ENCODE measurements around the gene ATXN7L3. TPM values are rescaled to one million over a fixed set of nuclear protein-coding genes. Genes with fewer than 3 reads are reported as not detected.

The ATXN7L3 gene
- total and polyA plus RNA-seq, 12 donors: 23.7 to 40.6 (median 30.7) TPM

- Histone ChIP-seq H3K36me3 (peaks cover 0 to 35% (median 29%) of the 10 kb centered on the region in 9 donors), H3K4me1 (peaks cover 0 to 33% (median 7%) of the 10 kb centered on the region in 9 donors), H3K4me3 (no peak overlapping the region), H3K9me3 (no peaks in the 10 kb centered on the region), H3K27me3 (no peaks in the 10 kb centered on the region), H3K27ac (peak overlapping the region in 1 of 10 donors; percentile 31)
- no peak for ATAC-seq
- intact Hi-C loops (cut with DNase I): no loop called here
- DNase-seq: no peak
- TF ChIP-seq CTCF (IDR thresholded peaks at IDR 0.05): no peak
- WGBS, 2 donors: 58 to 60% methylated on average over 5 of the region's 5 CpGs
Measured at GRCh38 chr17:44204441-44204882, 4.8 kb upstream of the ATXN7L3 start.

GRCh38 chr17:44203731-44204440 lies 4.2 kb upstream of the ATXN7L3 start:
- no peaks in the 10 kb centered on the region for H3K27me3 ChIP-seq
- intact Hi-C loops (cut with DNase I): no loop called here
- no peak overlapping the region for H3K4me3 ChIP-seq
- 57 to 58% methylated on average over 9 of the region's 9 CpGs for WGBS, 2 donors
- peaks cover 0 to 30% (median 23%) of the 10 kb centered on the region in 9 donors for H3K36me3 ChIP-seq
- H3K9me3 ChIP-seq: no peaks in the 10 kb centered on the region
- TF ChIP-seq CTCF (IDR thresholded peaks at IDR 0.05): peak; percentile 28 to 68 (median 57)
- peaks cover 0 to 32% (median 9%) of the 10 kb centered on the region in 9 donors for H3K4me1 ChIP-seq
- ATAC-seq (no peak), DNase-seq (no peak)
- H3K27ac ChIP-seq: peak overlapping the region in 1 of 10 donors; percentile 31

DNA sequence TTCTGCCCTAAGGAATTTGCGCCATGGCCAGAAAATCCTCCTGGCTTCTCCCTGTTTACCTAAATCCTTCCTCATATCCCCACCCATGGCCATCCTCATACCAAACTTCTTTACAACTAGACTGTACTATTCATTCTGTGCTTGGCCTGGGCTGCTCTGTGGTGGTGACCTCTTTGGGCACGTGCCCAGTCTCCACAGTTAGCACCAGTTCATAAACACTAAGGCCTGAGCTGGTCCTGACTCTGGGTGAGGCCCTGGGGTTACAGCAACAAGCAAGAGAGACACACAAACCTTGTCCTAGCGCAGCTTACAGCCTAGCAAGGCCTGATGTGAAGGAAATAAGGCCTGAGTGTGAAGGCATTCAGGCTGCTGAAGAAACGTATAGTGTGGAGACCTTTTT lies 3.1 kb upstream of the ATXN7L3 start:
- Histone ChIP-seq H3K36me3 (peaks cover 0 to 18% (median 12%) of the 10 kb centered on the region in 9 donors), H3K4me1 (peaks cover 0 to 41% (median 18%) of the 10 kb centered on the region in 9 donors), H3K27ac (no peak overlapping the region), H3K27me3 (no peaks in the 10 kb centered on the region), H3K9me3 (no peaks in the 10 kb centered on the region), H3K4me3 (no peak overlapping the region)
- ATAC-seq: no peak
- no peak for TF ChIP-seq CTCF (IDR thresholded peaks at IDR 0.05)
- 88 to 96% methylated on average over 4 of the region's 4 CpGs for WGBS, 2 donors
- intact Hi-C loops (cut with DNase I): no loop called here
- no peak for DNase-seq

- Histone ChIP-seq H3K36me3 (peaks cover 0 to 22% (median 14%) of the 10 kb centered on the region in 9 donors), H3K27me3 (no peaks in the 10 kb centered on the region), H3K9me3 (no peaks in the 10 kb centered on the region), H3K27ac (peak overlapping the region; percentile 97 to 100 (median 99)), H3K4me3 (peak overlapping the region; percentile 61 to 98 (median 94)), H3K4me1 (peaks cover 0 to 53% (median 23%) of the 10 kb centered on the region in 9 donors)
- DNase-seq (no peak), ATAC-seq (peak in 6 of 8 donors; percentile 0 to 11 (median 2))
- intact Hi-C loops (cut with DNase I): no loop called here
- no peak for TF ChIP-seq CTCF (IDR thresholded peaks at IDR 0.05)
- WGBS, 2 donors: 6% methylated on average over 34 to 36 of the region's 36 CpGs
Measured at GRCh38 chr17:44200478-44201155, 933 bp upstream of the ATXN7L3 start.

Measured in heart right ventricle (tissue), 16 donors.